HG03457 (cell line): ENCODE measurements around the gene GNB1.

Experiments used
- ATAC-seq: cut with Tn5 transposase; IDR thresholded peaks from one replicate; pipeline ENCODE4 v1.9.1; 2021; ENCODE audit warnings: moderate number of reproducible peaks; ENCODE audit not compliant: unreplicated experiment

The GNB1 gene

DNA sequence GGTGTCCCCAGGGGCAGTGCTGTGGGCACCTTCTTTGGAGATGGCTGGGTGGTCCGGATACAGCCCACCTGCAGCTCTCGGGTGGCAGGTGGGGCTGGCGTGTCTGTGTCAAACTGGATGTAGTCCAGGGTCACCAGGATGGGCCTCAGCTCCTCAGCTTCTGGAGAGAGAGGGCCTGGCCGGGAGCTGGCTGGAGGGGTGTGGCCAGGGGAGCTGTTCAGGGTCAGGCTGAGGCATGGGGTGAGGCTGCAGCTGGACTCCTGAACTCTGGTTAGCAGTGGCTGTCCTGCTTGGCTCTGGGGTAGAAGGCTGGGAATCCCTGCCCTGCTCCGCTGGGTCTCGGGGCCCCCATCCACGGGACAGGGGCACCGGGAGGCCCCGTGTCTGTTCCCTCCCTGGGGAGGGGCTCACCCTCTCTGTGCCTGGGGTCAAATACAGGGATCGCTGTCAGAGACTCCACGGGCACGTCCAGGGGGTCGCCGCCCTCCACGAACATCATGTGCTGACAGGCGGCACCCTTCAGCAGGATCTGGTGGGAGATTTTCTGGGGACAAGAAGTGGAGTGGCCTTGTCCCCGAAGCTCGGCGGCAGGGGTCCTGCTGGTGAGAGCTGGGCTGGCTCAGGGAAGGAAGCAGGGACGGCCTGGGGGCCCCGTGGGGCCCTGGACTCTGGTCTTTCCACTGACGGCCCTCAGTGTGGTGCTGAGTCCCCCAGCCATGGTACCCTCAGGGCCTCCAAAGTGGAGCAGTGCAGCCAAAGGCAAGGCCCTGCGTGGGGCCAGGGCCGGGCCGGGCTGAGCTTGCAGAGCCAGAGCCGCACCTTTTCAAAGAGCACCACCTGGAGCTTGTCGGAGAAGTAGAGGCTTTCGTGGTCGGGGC lies 32.3 kb upstream of the GNB1 start:
- no peak for ATAC-seq

DNA sequence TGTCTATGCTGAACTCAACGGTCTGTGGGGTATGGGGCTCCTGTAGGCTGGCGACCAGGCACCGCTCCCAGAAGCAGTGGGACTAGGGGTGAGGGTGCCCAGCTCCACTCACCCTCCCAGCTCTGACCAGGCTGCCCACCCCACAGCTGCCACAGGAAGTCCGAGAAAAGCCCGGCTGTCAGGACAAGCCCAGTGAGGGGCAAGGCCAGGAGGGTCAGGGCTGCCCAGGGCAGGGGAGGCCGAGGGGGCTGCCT lies 31.7 kb upstream of the GNB1 start:
- ATAC-seq = no peak

- no peak for ATAC-seq
Measured at GRCh38 chr1:1921901-1922701, 31.2 kb upstream of the GNB1 start.

DNA sequence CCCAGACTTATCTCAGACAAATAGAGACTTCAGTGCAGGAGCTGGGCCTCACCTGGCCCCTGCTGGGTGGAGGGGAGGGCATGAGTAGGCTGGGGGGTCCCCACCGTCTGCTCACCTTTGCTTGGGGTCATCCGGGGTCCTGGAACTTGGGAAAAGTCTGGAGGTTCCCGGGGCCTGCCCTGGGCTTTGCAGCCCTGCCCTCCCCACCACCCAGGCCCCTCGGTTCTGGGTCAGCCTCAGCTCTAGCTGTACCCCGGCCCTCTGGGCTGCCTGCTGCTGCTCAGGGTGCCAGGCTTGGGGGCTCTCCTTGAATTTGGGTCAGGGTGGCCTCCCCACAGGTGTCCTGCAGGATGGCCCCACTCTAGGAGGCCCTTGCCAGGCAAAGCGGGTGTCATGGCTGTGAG lies 30.6 kb upstream of the GNB1 start:
- no peak for ATAC-seq

- ATAC-seq = no peak
Measured at GRCh38 chr1:1920608-1921458, 29.9 kb upstream of the GNB1 start.

GRCh38 chr1:1920057-1920607 lies 29.2 kb upstream of the GNB1 start:
- no peak for ATAC-seq

DNA sequence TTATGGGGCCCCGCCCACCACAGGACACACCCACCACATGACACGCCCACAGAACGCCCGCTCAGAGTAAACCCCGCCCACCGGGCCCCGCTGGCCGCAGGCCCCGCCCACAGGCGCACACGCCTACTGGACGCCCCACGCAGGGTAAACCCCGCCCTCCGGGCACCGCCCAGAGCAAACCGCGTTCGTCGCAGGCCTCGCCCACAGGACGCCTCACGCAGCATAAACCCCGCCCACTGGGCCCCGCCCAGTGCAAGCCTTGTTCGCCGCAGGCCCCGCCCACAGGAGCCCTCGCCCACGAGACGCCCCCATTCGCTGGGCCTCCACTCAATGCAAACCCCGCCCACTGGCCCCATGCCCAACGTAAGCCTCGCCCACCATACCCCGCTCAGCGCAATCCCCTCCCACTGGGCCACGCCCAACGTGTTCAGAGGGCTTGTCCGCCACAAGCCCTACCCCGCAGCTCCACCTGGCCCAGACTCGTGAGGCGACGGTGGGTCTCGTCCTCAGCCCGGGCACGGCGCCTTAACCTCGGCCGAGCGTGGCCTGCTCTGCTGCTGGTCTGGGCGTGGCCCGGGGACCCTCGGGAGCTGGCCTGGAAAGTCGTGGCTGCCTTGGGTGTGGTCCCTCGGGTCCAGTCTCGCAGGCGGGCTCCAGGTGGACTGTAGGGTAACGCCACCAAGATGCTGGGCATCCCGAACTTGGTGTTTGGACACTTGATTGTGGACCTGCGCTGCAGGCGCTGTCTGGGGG lies 28.6 kb upstream of the GNB1 start:
- ATAC-seq = peak; percentile 57

- ATAC-seq = no peak
Measured at GRCh38 chr1:1918901-1919303, 28.0 kb upstream of the GNB1 start, which contains the start of gene TMEM52. TSS of gene TMEM52 (minus strand) at chr1:1919279. CDS start at chr1:1919265, 14 bp downstream.

DNA sequence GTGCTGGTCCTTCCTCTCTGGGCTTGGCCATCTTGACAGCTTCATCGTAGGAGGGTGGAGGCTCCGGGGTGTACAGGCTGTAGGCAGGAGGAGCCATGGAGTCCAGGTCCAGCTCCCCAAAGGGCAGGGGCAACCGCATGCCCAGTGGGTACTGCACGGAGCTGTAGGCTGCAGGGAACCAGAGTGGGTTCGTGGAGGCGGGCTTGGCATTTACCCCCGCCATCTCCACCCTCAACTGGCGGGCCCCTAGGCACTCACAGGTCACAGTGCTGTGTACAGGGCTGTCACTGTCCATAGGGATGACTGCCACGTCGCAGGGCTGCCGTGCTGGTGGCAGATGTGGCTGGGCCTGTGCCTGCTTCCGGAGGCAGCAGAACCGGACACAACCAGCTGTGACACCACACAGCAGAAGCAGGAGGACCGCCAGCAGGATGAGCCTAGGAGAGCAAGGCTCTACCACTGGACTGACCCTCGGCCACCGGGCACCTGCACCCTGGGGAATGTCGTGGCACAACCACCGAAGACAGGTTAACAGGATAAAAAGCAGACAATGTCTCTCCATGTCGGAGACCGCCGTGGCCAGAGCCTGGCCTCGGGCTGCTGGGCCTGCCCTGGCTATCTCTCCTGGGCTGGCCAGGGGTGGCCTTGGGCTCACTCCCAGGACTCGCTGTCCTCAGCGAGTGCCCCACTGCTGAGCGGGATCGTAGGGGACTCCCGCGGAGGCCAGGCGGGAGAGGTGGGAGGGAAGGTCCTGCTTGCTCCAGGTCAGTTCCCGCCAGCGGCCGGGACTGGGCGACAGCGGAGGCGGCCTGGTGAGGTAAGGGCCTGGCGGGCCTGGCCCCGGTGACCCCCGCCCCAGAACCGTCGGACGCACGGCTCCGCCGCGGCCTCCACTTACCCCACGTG lies 27.4 kb upstream of the GNB1 start:
- no peak for ATAC-seq

GRCh38 chr1:1917304-1917976 lies 26.6 kb upstream of the GNB1 start:
- no peak for ATAC-seq

DNA sequence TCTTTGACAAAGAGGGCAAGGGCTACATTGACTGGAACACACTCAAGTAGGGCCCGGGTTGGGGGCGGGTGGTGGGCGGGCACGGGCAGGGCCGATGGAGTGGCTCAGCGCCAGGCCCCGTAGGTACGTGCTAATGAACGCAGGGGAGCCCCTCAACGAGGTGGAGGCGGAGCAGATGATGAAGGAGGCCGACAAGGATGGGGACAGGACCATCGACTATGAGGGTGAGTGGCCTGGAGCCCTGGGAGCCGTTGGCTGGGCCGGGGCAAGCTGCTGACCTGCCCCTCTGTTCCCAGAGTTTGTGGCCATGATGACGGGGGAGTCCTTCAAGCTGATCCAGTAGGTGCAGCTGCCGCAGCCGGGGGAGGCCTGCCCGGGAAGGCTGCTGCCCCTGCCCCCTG lies 26.0 kb upstream of the GNB1 start:
- no peak for ATAC-seq

DNA sequence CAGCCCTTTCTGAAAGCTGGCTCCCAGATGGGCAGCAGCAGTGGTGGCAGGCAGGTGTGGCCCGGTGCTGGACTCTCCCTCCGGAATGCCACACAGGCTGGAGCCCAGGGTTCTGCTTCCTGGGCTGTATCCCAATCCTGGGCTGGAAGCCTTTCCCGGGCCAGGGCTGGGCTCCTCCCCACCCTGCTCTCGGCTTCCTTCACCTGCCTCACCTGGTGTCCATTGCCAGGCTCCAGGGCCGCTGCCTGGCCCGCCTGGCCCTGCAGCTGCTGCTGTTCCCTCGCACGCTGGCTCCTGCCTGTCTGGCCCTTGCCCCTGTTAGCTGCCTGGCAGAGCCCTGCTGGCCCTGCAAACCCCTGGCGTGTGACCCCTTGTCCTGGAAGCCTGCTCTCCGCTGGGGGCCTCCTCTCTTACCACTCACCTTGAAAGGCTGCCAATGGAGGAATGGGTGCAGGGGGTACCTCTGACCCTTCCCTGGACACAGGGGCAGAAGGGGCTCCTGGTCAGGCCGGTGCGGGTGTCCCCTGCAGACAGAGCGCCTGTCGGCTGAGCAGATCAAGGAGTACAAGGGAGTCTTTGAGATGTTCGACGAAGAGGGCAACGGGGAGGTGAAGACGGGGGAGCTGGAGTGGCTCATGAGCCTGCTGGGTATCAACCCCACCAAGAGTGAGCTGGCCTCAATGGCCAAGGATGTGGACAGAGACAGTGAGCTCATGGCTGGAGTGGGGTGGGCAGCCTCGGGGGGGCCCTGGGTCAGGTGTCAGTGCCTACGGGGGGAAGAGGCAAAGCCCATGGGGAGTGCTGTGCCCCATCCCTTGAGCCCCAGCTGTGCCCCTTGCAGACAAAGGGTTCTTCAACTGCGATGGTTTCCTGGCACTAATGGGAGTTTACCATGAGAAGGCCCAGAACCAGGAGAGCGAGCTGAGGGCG lies 25.3 kb upstream of the GNB1 start:
- ATAC-seq = no peak

- ATAC-seq = no peak
Measured at GRCh38 chr1:1914971-1915692, 24.2 kb upstream of the GNB1 start, which contains the start of gene CALML6. TSS of gene CALML6 (plus strand) at chr1:1915260. CDS start at chr1:1915281, 21 bp downstream.

DNA sequence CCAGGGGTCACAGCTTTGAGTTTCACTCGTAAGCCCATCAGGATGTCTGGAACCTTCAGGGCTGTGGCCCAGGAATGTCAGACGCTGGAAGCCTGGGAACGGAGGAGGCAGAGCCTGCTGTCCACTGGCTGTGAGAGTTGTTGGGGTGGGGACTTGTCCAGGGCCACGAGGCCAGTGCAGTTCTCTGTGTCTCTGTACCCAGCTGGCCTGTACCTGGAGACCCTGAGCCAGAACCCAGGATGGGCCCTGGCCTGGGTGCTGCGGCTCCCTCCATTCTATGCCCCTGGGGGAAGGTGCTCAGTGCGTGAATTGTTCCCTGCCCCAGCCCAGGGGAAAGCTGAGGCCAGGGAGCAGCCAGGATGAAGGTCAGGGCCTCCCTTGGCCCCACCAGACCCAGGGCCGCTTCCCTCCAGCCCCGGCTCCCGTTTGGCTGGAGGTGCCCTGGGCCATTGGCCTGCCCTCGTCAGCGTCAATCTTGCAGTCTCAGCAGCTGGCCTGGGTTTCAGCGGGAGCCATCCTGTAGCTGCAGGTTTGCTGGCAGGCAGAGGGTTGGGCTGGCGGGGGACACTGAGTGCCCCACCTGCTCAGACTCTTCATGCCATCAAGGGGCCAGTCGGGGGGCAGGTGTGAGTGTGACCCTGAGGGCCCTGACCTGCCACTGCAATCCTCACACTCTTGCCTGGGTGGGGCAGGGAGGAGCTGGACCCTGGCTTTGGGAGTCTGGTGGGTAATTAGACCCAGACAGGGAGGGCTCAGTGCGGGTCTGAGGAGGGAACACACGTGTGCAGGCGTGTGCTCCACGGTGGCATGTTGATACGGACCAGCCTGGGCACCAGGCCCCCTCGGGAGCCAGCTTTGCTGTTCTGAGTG lies 23.4 kb upstream of the GNB1 start:
- ATAC-seq = no peak

- ATAC-seq = no peak
Measured at GRCh38 chr1:1911350-1912041, 20.6 kb upstream of the GNB1 start.
